PC-3 (cell line): ENCODE measurements around the gene ZCCHC2. TPM values are rescaled to one million over a fixed set of nuclear protein-coding genes. Genes with fewer than 3 reads are reported as not detected.

Source experiments
- ATAC-seq: fragments of 200-7000 bp; cut with Tn5 transposase; 2 replicates; pipeline ENCODE4 v1.9.1; 2020; ENCODE audit warnings: mild to moderate bottlenecking, moderate library complexity
- BruUV-seq: library from RNA; stranded (reverse); fragments of 400-500 nt; replicated peaks from 2 replicates; lab custom pipeline; 2021; lab: Mats Ljungman, UMichigan
- CTCF ChIA-PET: fragments of 300-600 bp; sonication (Branson Sonifier 250); formaldehyde crosslinking; loops from one replicate; lab custom pipeline; 2022; ENCODE audit warnings: antibody characterized with exemption; lab: Charles Lee
- POLR2A ChIA-PET: fragments of 300-600 bp; sonication (Branson Sonifier 250); formaldehyde crosslinking; loops from one replicate; lab custom pipeline; 2022; ENCODE audit warnings: antibody characterized with exemption; ENCODE audit not compliant: unreplicated experiment; lab: Charles Lee
- DNase-seq: peaks from one replicate; pipeline ENCODE4 v3.0.0-alpha.2; 2015
- H2AFZ ChIP-seq: fragments of 300-600 bp; sonication (generic); 2 replicates; pipeline ENCODE4 v1.6.0; 2016; ENCODE audit warnings: antibody characterized with exemption, low read length
- H3F3A ChIP-seq: fragments of 300-600 bp; sonication (generic); one replicate; pipeline ENCODE4 v1.6.0; 2017; ENCODE audit warnings: antibody characterized with exemption, low read length, control low read depth, mild to moderate bottlenecking; ENCODE audit not compliant: unreplicated experiment
- H3K27ac ChIP-seq: fragments of 300-600 bp; sonication (generic); 2 replicates; pipeline ENCODE4 v1.5.1; 2016; ENCODE audit warnings: mild to moderate bottlenecking, low read length
- H3K27me3 ChIP-seq: fragments of 300-600 bp; sonication (generic); 2 replicates; pipeline ENCODE4 v1.6.1; 2016; ENCODE audit warnings: low read length, mixed read lengths
- H3K36me3 ChIP-seq: fragments of 300-600 bp; sonication (generic); 2 replicates; pipeline ENCODE4 v1.6.1; 2016; ENCODE audit warnings: low read depth, mixed run types, low read length, mixed read lengths
- H3K4me1 ChIP-seq: fragments of 300-600 bp; sonication (generic); 2 replicates; pipeline ENCODE4 v1.5.1; 2016; ENCODE audit warnings: low read length; ENCODE audit not compliant: insufficient read depth
- H3K4me2 ChIP-seq: fragments of 300-600 bp; sonication (generic); 2 replicates; pipeline ENCODE4 v1.6.0; 2016; ENCODE audit warnings: low read length
- H3K4me3 ChIP-seq: fragments of 300-600 bp; sonication (generic); 2 replicates; pipeline ENCODE4 v1.5.1; 2016; ENCODE audit warnings: mild to moderate bottlenecking, low read length, mixed read lengths
- H3K79me2 ChIP-seq: fragments of 300-600 bp; sonication (generic); 2 replicates; pipeline ENCODE4 v1.6.1; 2017; ENCODE audit warnings: low read length, mixed read lengths
- H3K9ac ChIP-seq: fragments of 300-600 bp; sonication (generic); 2 replicates; pipeline ENCODE4 v1.6.0; 2016; ENCODE audit warnings: mild to moderate bottlenecking, low read length
- H3K9me2 ChIP-seq: fragments of 300-600 bp; sonication (generic); replicated peaks from 2 replicates; pipeline ENCODE4 v1.6.1; 2016; ENCODE audit warnings: mixed run types, low read length, mixed read lengths
- H3K9me3 ChIP-seq: fragments of 300-600 bp; sonication (generic); 2 replicates; pipeline ENCODE4 v1.6.1; 2016; ENCODE audit warnings: low read length, mixed read lengths
- H4K20me1 ChIP-seq: fragments of 300-600 bp; sonication (generic); 2 replicates; pipeline ENCODE4 v1.6.1; 2016; ENCODE audit warnings: low read length, mixed read lengths
- EZH2 ChIP-seq: fragments of 300-600 bp; sonication (generic); IDR thresholded peaks from one replicate; pipeline ENCODE4 v1.6.1; 2017; ENCODE audit warnings: antibody characterized with exemption, mild to moderate bottlenecking, low read length; ENCODE audit not compliant: unreplicated experiment
- EZH2phosphoT487 ChIP-seq: fragments of 300-600 bp; sonication (generic); IDR thresholded peaks from 2 replicates; pipeline ENCODE4 v1.6.1; 2018; ENCODE audit warnings: mild to moderate bottlenecking, antibody characterized with exemption, low read length, borderline replicate concordance
- intact Hi-C: fragments of 100-400 bp; cut with micrococcal nuclease; formaldehyde crosslinking; loops from 2 replicates; pipeline ENCODE4 v1.9.0; 2023
- total RNA-seq: library from RNA; depleted of rRNA; stranded (reverse); fragments of >200 nt; gene quantifications from 2 replicates; pipeline ENCODE4 v1.2.3, GENCODE V29; 2014
- TF ChIP-seq, protein P1 (sequence below): fragments of 300-600 bp; sonication (generic); conservative IDR thresholded peaks from 2 replicates; pipeline ENCODE4 v1.5.1; 2017; ENCODE audit warnings: antibody characterized with exemption, low read depth, mild to moderate bottlenecking, low read length

The ZCCHC2 gene
- total RNA-seq, 1 experiment from 2014 or later = 17.3 TPM

DNA sequence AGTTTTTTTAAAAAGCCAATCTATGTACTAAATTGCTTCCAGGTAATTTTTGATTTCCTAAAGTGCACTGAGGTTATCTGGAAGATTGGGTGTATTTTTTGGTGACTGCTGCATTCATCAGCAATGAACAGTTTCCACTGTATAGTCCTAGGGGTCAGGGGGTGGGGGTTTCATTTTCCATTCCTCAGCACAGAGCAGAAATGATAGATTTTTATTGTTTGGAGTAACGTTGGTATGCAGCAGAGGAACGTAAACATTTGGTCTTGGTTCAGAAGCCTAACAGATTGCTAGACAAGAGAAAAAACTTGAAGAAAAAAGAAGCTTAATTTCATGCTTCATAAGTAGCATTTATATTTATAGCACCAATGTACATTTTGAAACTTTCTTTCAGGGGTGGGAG is 54.9 kb downstream of the ZCCHC2 start:
- DNase-seq = no peak
- no peak overlapping the region for H3K27ac ChIP-seq
- H2AFZ ChIP-seq = no peak overlapping the region
- no peak overlapping the region for H3K4me2 ChIP-seq
- ATAC-seq = no peak
- BruUV-seq = TSS peak; percentile 13
- H3K9me2 ChIP-seq = no peaks in the 10 kb centered on the region
- TF ChIP-seq EZH2phosphoT487 (no peak), EZH2 (no peak)
- TF ChIP-seq, protein P1, sequence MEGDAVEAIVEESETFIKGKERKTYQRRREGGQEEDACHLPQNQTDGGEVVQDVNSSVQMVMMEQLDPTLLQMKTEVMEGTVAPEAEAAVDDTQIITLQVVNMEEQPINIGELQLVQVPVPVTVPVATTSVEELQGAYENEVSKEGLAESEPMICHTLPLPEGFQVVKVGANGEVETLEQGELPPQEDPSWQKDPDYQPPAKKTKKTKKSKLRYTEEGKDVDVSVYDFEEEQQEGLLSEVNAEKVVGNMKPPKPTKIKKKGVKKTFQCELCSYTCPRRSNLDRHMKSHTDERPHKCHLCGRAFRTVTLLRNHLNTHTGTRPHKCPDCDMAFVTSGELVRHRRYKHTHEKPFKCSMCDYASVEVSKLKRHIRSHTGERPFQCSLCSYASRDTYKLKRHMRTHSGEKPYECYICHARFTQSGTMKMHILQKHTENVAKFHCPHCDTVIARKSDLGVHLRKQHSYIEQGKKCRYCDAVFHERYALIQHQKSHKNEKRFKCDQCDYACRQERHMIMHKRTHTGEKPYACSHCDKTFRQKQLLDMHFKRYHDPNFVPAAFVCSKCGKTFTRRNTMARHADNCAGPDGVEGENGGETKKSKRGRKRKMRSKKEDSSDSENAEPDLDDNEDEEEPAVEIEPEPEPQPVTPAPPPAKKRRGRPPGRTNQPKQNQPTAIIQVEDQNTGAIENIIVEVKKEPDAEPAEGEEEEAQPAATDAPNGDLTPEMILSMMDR = no peak
- H3K4me1 ChIP-seq = no peaks in the 10 kb centered on the region
- H3K4me3 ChIP-seq = no peak overlapping the region
- H3F3A ChIP-seq = no peaks in the 10 kb centered on the region
- no peaks in the 10 kb centered on the region for H3K79me2 ChIP-seq
- no peaks in the 10 kb centered on the region for H3K27me3 ChIP-seq
- intact Hi-C loops = no loop called here
- peaks cover 23% of the 10 kb centered on the region for H3K36me3 ChIP-seq
- ChIA-PET POLR2A (interaction anchor here (0.6 kb wide), 1 partner anchor 47 kb away, joined by 4 read pairs; no protein-coding TSS in a partner anchor), CTCF (no interaction called here)
- no peaks in the 10 kb centered on the region for H3K9me3 ChIP-seq
- H3K9ac ChIP-seq = no peak overlapping the region
- no peaks in the 10 kb centered on the region for H4K20me1 ChIP-seq

DNA sequence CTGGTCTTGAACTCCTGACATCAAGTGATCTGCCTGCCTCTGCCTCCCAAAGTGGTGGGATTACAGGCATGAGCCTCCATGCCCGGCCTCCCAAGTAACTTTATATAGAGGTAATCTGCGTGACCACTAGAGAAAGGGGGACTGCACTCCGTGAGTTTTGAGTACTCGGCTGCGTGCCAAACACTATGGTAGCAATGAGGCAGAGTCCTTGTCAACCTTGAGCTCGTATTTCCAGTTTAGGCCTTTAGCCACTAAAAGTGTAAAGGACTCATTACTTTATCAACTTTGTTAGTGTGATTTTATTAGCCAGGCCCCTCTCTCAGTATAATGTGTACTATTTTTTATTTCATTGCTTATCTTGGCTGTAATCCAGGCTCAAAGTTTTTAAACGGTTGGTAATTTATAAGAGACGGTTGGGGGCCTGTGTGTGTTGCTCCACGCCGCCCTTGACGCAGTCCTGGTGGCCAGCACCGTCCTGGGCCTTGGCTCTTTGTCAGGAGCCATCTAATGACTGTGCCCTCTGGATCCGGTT is 56.2 kb downstream of the ZCCHC2 start:
- H3F3A ChIP-seq = no peaks in the 10 kb centered on the region
- BruUV-seq = no TSS peak
- H3K27me3 ChIP-seq = no peaks in the 10 kb centered on the region
- H3K4me3 ChIP-seq = no peak overlapping the region
- H3K36me3 ChIP-seq = peaks cover 17% of the 10 kb centered on the region
- ChIA-PET CTCF (interaction anchor here (0.7 kb wide), 1 partner anchor 49 kb away, joined by 4 read pairs; no protein-coding TSS in a partner anchor), POLR2A (no interaction called here)
- no peaks in the 10 kb centered on the region for H3K9me3 ChIP-seq
- intact Hi-C loops = no loop called here
- peaks cover 2% of the 10 kb centered on the region for H3K4me1 ChIP-seq
- no peak overlapping the region for H3K27ac ChIP-seq
- DNase-seq (no peak), ATAC-seq (no peak)
- no peaks in the 10 kb centered on the region for H3K79me2 ChIP-seq
- H4K20me1 ChIP-seq = no peaks in the 10 kb centered on the region
- no peak overlapping the region for H3K4me2 ChIP-seq
- TF ChIP-seq EZH2 (no peak), EZH2phosphoT487 (no peak)
- TF ChIP-seq, protein P1 = no peak
- H3K9me2 ChIP-seq = no peaks in the 10 kb centered on the region
- H3K9ac ChIP-seq = no peak overlapping the region
- H2AFZ ChIP-seq = no peak overlapping the region

DNA sequence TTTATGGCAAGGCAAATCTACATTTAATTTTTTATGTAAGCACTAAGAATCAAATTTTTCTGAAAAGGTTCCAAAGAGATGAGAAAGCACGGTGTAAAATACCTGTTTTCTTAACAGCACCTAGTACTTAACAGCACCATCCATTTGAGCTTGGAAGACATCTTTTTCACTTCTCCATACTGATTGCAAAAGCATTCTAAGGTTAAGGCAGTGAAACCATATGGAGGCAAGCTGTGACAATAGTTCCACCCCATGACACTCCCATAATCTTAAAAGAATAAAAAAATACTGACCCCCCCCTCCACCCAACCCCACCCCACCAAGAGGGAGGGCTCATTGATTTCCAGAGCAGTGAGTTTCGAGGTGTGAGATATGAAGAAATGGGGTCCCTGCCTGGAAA is 60.6 kb downstream of the ZCCHC2 start:
- Histone ChIP-seq H3K79me2 (no peaks in the 10 kb centered on the region), H3K9me2 (no peaks in the 10 kb centered on the region), H3K36me3 (no peaks in the 10 kb centered on the region; the same call in 1 of the 2 replicates), H3K4me3 (no peak overlapping the region), H3F3A (no peaks in the 10 kb centered on the region), H3K27ac (no peak overlapping the region), H2AFZ (no peak overlapping the region), H3K4me2 (no peak overlapping the region), H3K27me3 (no peaks in the 10 kb centered on the region), H3K9ac (no peak overlapping the region), H3K4me1 (peaks cover 4% of the 10 kb centered on the region), H4K20me1 (no peaks in the 10 kb centered on the region), H3K9me3 (no peaks in the 10 kb centered on the region)
- DNase-seq (no peak), ATAC-seq (no peak)
- CTCF ChIA-PET = interaction anchor here (0.9 kb wide), 3 partner anchors 17 to 158 kb away, joined by 3 read pairs; no protein-coding TSS in a partner anchor
- POLR2A ChIA-PET = no interaction called here
- no TSS peak for BruUV-seq
- intact Hi-C loops = loop anchor here (5.0 to 10.0 kb wide), 4 partner anchors 56 to 741 kb away; partner anchors contain the start of gene TNFRSF11A
- TF ChIP-seq EZH2 (no peak), EZH2phosphoT487 (no peak)
- TF ChIP-seq, protein P1 = no peak
